SK-N-SH (cell line): ENCODE data around the gene OSBP2. TPM values are rescaled to one million over a fixed set of nuclear protein-coding genes. Genes with fewer than 3 reads are reported as not detected.

ENCODE experiments used
- CTCF ChIA-PET: fragments of 300-600, 350-600 bp; formaldehyde crosslinking; extraction: SDS; loops from one replicate; lab custom pipeline; 2021; lab: Yijun Ruan, JAX
- POLR2A ChIA-PET: fragments of 350-600 bp; sonication (Branson Sonifier 250); formaldehyde crosslinking; extraction: SDS; loops from one replicate; lab custom pipeline; 2020; ENCODE audit warnings: antibody characterized with exemption, inconsistent platforms; lab: Yijun Ruan, JAX
- DNase-seq: peaks from one replicate; pipeline ENCODE4 v3.0.0; 2012
- H2AFZ ChIP-seq: fragments of 200-600 bp; sonication (generic); 2 replicates; pipeline ENCODE4 v1.8.1; 2016; ENCODE audit warnings: antibody characterized with exemption, mild to moderate bottlenecking, low read depth
- H3F3A ChIP-seq: fragments of 200-600 bp; sonication (generic); replicated peaks from 2 replicates; pipeline ENCODE3; 2016; ENCODE audit warnings: antibody characterized with exemption, mild to moderate bottlenecking; ENCODE audit not compliant: insufficient read depth
- H3K27ac ChIP-seq, 2 experiments: fragments of 200-500 bp in 1 of 2; fragments of 200-600 bp in 1 of 2; sonication (Bioruptor generic) in 1 of 2; sonication (generic), shearing (Covaris generic) in 1 of 2; 2 replicates each; pipeline versions ENCODE4 v1.5.1 to v1.6.1; 2014 to 2016; ENCODE audit warnings: low read depth in 2 of 2, inconsistent platforms in 1 of 2, low read length in 1 of 2, mild to moderate bottlenecking in 1 of 2, mixed read lengths in 1 of 2
- H3K27me3 ChIP-seq: fragments of 200-600 bp; sonication (generic), shearing (Covaris generic); 2 replicates; pipeline ENCODE4 v1.6.1; 2016; ENCODE audit warnings: mixed run types; ENCODE audit not compliant: insufficient read depth
- H3K36me3 ChIP-seq, 2 experiments: fragments of 200-500 bp in 1 of 2; fragments of 200-600 bp in 1 of 2; sonication (Bioruptor generic) in 1 of 2; sonication (generic) in 1 of 2; replicated peaks in 1 of 2; 2 replicates each; pipeline versions ENCODE3 to v1.5.1; 2014 to 2016; ENCODE audit warnings: low read length in 1 of 2, mild to moderate bottlenecking in 1 of 2; ENCODE audit not compliant: insufficient read depth in 2 of 2, control insufficient read depth in 1 of 2
- H3K4me1 ChIP-seq, 2 experiments: fragments of 200-500 bp in 1 of 2; fragments of 200-600 bp in 1 of 2; sonication (Bioruptor generic) in 1 of 2; sonication (generic), shearing (Covaris generic) in 1 of 2; 2 replicates each; pipeline versions ENCODE4 v1.5.1 to v1.6.1; 2014 to 2016; ENCODE audit warnings: low read depth in 1 of 2, low read length in 1 of 2, mixed run types in 1 of 2; ENCODE audit not compliant: insufficient read depth in 2 of 2, control insufficient read depth in 1 of 2
- H3K4me2 ChIP-seq: fragments of 200-600 bp; sonication (generic), shearing (Covaris generic); 2 replicates; pipeline ENCODE4 v1.6.1; 2017; ENCODE audit warnings: mixed run types
- H3K4me3 ChIP-seq, 2 experiments: fragments of 200-500 bp in 1 of 2; fragments of 200-600 bp in 1 of 2; sonication (Bioruptor generic) in 1 of 2; sonication (generic), shearing (Covaris generic) in 1 of 2; 2 replicates each; pipeline versions ENCODE4 v1.5.1 to v1.8.1; 2014 to 2016; ENCODE audit warnings: low read depth in 2 of 2, inconsistent platforms in 1 of 2, low read length in 1 of 2, mild to moderate bottlenecking in 1 of 2, mixed read lengths in 1 of 2, moderate library complexity in 1 of 2
- H3K79me2 ChIP-seq: fragments of 200-600 bp; sonication (generic); 2 replicates; pipeline ENCODE4 v1.8.1; 2017; ENCODE audit warnings: mild to moderate bottlenecking; ENCODE audit not compliant: insufficient read depth
- H3K9ac ChIP-seq: fragments of 200-600 bp; sonication (generic); 2 replicates; pipeline ENCODE4 v1.6.1; 2017; ENCODE audit warnings: mixed run types
- H3K9me2 ChIP-seq: fragments of 200-600 bp; sonication (generic); 2 replicates; pipeline ENCODE4 v1.6.1; 2017; ENCODE audit warnings: mixed run types
- H3K9me3 ChIP-seq: fragments of 200-600 bp; sonication (generic); 2 replicates; pipeline ENCODE4 v1.6.1; 2017; ENCODE audit warnings: mixed run types, mild to moderate bottlenecking, moderate library complexity
- H4K20me1 ChIP-seq: fragments of 200-600 bp; sonication (generic); 2 replicates; pipeline ENCODE4 v1.6.1; 2017; ENCODE audit warnings: mild to moderate bottlenecking, mixed run types; ENCODE audit not compliant: insufficient read depth
- CHD2 ChIP-seq: fragments of 150-350 bp; IDR thresholded peaks from 2 replicates; pipeline ENCODE4 v1.6.1; 2018; ENCODE audit warnings: low read length; ENCODE audit not compliant: partially characterized antibody
- CTCF ChIP-seq: fragments of 200-600 bp; sonication (generic); IDR thresholded peaks from 2 replicates; pipeline ENCODE4 v1.6.1; 2017; ENCODE audit warnings: antibody characterized with exemption, mild to moderate bottlenecking, moderate library complexity
- ELF1 ChIP-seq: IDR thresholded peaks from 2 replicates; pipeline ENCODE4 v1.4.0; 2012
- FOSL2 ChIP-seq: IDR thresholded peaks from 2 replicates; pipeline ENCODE4 v1.4.0; 2012; ENCODE audit warnings: low read depth, mild to moderate bottlenecking, moderate library complexity, borderline replicate concordance
- GABPA ChIP-seq: IDR thresholded peaks from 2 replicates; pipeline ENCODE4 v1.4.0; 2012; ENCODE audit warnings: low read depth, mild to moderate bottlenecking
- JUND ChIP-seq: IDR thresholded peaks from 2 replicates; pipeline ENCODE4 v1.4.0; 2012
- MAX ChIP-seq: IDR thresholded peaks from 2 replicates; pipeline ENCODE4 v1.4.0; 2012; ENCODE audit warnings: low read depth
- NFIC ChIP-seq: IDR thresholded peaks from 2 replicates; pipeline ENCODE4 v1.4.0; 2012; ENCODE audit warnings: borderline replicate concordance
- NRF1 ChIP-seq: IDR thresholded peaks from 2 replicates; pipeline ENCODE4 v1.6.1; 2012; ENCODE audit warnings: low read depth, mild to moderate bottlenecking, low read length
- PBX3 ChIP-seq: IDR thresholded peaks from 2 replicates; pipeline ENCODE4; 2012
- RAD21 ChIP-seq: IDR thresholded peaks from 2 replicates; pipeline ENCODE4 v1.6.1; 2012; ENCODE audit warnings: mild to moderate bottlenecking, low read length
- RCOR1 ChIP-seq: fragments of 150-350 bp; IDR thresholded peaks from 2 replicates; pipeline ENCODE4 v1.6.1; 2017; ENCODE audit warnings: antibody characterized with exemption, low read length
- REST ChIP-seq: IDR thresholded peaks from 2 replicates; pipeline ENCODE4 v1.6.1; 2012; ENCODE audit warnings: mild to moderate bottlenecking, low read depth, low read length, moderate library complexity
- RFX5 ChIP-seq: IDR thresholded peaks from 2 replicates; pipeline ENCODE4 v1.6.1; 2012; ENCODE audit warnings: mild to moderate bottlenecking, improper control_type of control experiment, low read length
- SMC3 ChIP-seq: IDR thresholded peaks from 2 replicates; pipeline ENCODE4 v1.6.1; 2012; ENCODE audit warnings: low read depth, low read length, improper control_type of control experiment
- ZBTB33 ChIP-seq: IDR thresholded peaks from 2 replicates; pipeline ENCODE4 v1.4.0; 2012; ENCODE audit warnings: low read depth, borderline replicate concordance
- WGBS: methylation state at CpG from one replicate; pipeline ENCODE4 v1.1.6; 2017; ENCODE audit warnings: low lambda C conversion rate; 5-methylcytosine and 5-hydroxymethylcytosine counted together
- polyA plus RNA-seq, 3 experiments: library from polyadenylated mRNA; depleted of rRNA; stranded (reverse); fragments of >200 nt; gene quantifications; 2 replicates each; pipeline ENCODE4 v1.2.3, GENCODE V29; 2012

OSBP2 gene
- polyA plus RNA-seq, 1 of the 3 experiments (the other 2 are of a cell fraction), result 3.1 TPM

- TF ChIP-seq REST (no peak), FOSL2 (no peak), ZBTB33 (no peak), PBX3 (no peak), RCOR1 (no peak), RFX5 (no peak), NFIC (no peak), GABPA (no peak), JUND (no peak), MAX (no peak), ELF1 (no peak), CHD2 (no peak), NRF1 (no peak)
Measured at GRCh38 chr22:30755759-30756124, 61.1 kb downstream of the OSBP2 start (continued).

DNA sequence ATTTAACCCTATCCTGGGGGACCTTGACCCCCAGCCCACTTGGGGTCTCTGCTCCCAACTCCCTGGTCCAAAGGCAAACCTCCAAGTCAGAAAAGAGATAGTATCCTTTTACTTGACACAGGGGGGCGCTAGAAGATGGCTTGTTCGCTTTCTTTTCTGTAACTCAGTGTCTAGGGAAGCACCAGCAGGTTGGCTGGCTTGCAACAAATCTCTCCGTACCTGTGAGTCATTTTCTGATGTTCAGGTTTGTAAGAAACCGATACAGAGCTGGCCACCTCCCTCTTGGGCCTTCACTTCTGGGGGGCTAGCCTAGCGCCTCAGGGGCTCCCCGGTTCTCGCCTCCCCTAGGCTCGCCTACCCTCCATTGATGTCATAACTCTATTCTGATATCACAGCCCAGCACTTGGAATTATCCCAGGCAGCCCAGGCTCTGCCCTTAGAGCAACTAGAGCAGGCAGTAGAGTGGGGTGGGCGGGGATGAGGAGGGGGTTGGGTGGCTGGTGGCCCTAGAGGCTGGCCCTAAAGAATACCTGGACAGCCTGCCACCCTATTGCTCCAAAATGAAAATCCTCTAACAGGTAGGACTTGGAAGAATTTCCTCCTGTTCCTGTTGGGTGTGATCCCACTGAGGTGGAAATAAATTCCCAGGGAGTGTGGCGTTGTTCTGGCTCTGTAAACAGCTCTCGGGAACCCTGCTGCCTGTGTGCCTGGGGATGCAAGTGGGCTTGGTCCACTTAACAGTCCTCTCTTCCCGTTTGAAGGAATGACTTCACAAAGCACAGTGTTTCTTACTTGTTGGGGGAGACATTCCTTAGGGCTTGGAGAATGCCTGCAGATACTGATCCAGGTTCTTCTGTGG, 69.4 kb downstream of the OSBP2 start:
- DNase-seq, result peak; percentile 72

More for the DNA sequence above, 69.4 kb downstream of the OSBP2 start:
- Histone ChIP-seq H3K4me2 (no peak overlapping the region), H3K27ac (no peak overlapping the region), H3K36me3 (no peaks in the 10 kb centered on the region), H3K4me1 (no peaks in the 10 kb centered on the region), H3K9ac (no peak overlapping the region), H3K4me3 (no peak overlapping the region; a peak in 1 of 4 replicates), H4K20me1 (no peaks in the 10 kb centered on the region), H2AFZ (no peak overlapping the region), H3K27me3 (no peaks in the 10 kb centered on the region), H3F3A (no peaks in the 10 kb centered on the region), H3K9me3 (no peaks in the 10 kb centered on the region), H3K79me2 (no peaks in the 10 kb centered on the region), H3K9me2 (no peaks in the 10 kb centered on the region)
- TF ChIP-seq CTCF (peak; percentile 84), SMC3 (peak; percentile 91), RAD21 (peak; percentile 95), MAX (no peak)
- ChIA-PET CTCF (interaction anchor here (0.6 to 11.6 kb wide), 46 partner anchors 9 to 464 kb away, joined by 3 to 170 read pairs (median 4); partner anchors contain the start of genes OSBP2 and SLC35E4), POLR2A (no interaction called here)
- WGBS, result 58% methylated on average over 11 of the region's 12 CpGs
